ENCODE measurements around the gene PRKN. TPM values are rescaled to one million over a fixed set of nuclear protein-coding genes. Genes with fewer than 3 reads are reported as not detected.

The PRKN gene
- total RNA-seq, 1 experiment from 2014 or later = 0.34 TPM

- TF ChIP-seq CTCF (IDR thresholded peaks at IDR 0.05; ENCODE audit: insufficient read depth in 1 of 2, low read depth in 1 of 2, low read length in 1 of 2, severe bottlenecking in 1 of 2, unreplicated experiment in 1 of 2) = no peak
- intact Hi-C loops (cut with micrococcal nuclease; ENCODE audit: unreplicated experiment) = no loop called here
- H3K4me1 ChIP-seq = no peaks in the 10 kb centered on the region
- H3K4me3 ChIP-seq (ENCODE audit: low read depth, low read length) = no peak overlapping the region
- no peaks in the 10 kb centered on the region for H3K4me1 Mint-ChIP-seq (ENCODE audit: low read depth, unreplicated experiment)
- no peak overlapping the region for H3K27ac Mint-ChIP-seq (ENCODE audit: unreplicated experiment)
- no peaks in the 10 kb centered on the region for H3K36me3 ChIP-seq (ENCODE audit: control insufficient read depth, insufficient read depth, low read length)
- ChIA-PET CTCF (no interaction called here), POLR2A (no interaction called here)
- no peaks in the 10 kb centered on the region for H3K9me3 ChIP-seq
- H3K9me3 Mint-ChIP-seq (ENCODE audit: unreplicated experiment) = no peaks in the 10 kb centered on the region
- peaks cover 6% of the 10 kb centered on the region for H3K27me3 Mint-ChIP-seq (ENCODE audit: insufficient read depth, unreplicated experiment)
- no peak for DNase-seq
- no TSS peak for BruUV-seq (replicated peaks)
- H3K4me3 Mint-ChIP-seq (ENCODE audit: unreplicated experiment) = no peak overlapping the region
- no peaks in the 10 kb centered on the region for H3K27me3 ChIP-seq (replicated peaks; ENCODE audit: control insufficient read depth, insufficient read depth, low read length)
- H3K36me3 Mint-ChIP-seq (ENCODE audit: insufficient read depth, unreplicated experiment) = no peaks in the 10 kb centered on the region
These were observed 497.3 kb downstream of the PRKN start for GRCh38 chr6:162230147-162230752.

- H3K4me1 Mint-ChIP-seq (ENCODE audit: low read depth, unreplicated experiment) = no peaks in the 10 kb centered on the region
- H3K27me3 ChIP-seq (replicated peaks; ENCODE audit: control insufficient read depth, insufficient read depth, low read length) = no peaks in the 10 kb centered on the region
- CTCF ChIA-PET = interaction anchor here (0.6 kb wide), 1 partner anchor 52 kb away, joined by 7 read pairs; no protein-coding TSS in a partner anchor
- no peak overlapping the region for H3K4me3 Mint-ChIP-seq (ENCODE audit: unreplicated experiment)
- H3K36me3 Mint-ChIP-seq (ENCODE audit: insufficient read depth, unreplicated experiment) = no peaks in the 10 kb centered on the region
- no peak overlapping the region for H3K4me3 ChIP-seq (ENCODE audit: low read depth, low read length)
- H3K36me3 ChIP-seq (ENCODE audit: control insufficient read depth, insufficient read depth, low read length) = no peaks in the 10 kb centered on the region
- POLR2A ChIA-PET = no interaction called here
- intact Hi-C loops (cut with micrococcal nuclease; ENCODE audit: unreplicated experiment) = no loop called here
- DNase-seq = no peak
- no peaks in the 10 kb centered on the region for H3K9me3 ChIP-seq
- H3K27me3 Mint-ChIP-seq (ENCODE audit: insufficient read depth, unreplicated experiment) = peaks cover 6% of the 10 kb centered on the region
- no peak overlapping the region for H3K27ac Mint-ChIP-seq (ENCODE audit: unreplicated experiment)
- no TSS peak for BruUV-seq (replicated peaks)
- H3K4me1 ChIP-seq = no peaks in the 10 kb centered on the region
- no peak for TF ChIP-seq CTCF (IDR thresholded peaks at IDR 0.05; ENCODE audit: insufficient read depth in 1 of 2, low read depth in 1 of 2, low read length in 1 of 2, severe bottlenecking in 1 of 2, unreplicated experiment in 1 of 2)
- no peaks in the 10 kb centered on the region for H3K9me3 Mint-ChIP-seq (ENCODE audit: unreplicated experiment)
These were observed 498.5 kb downstream of the PRKN start for GRCh38 chr6:162229093-162229492.

- Histone ChIP-seq H3K4me3 (ENCODE audit: low read depth, low read length) (no peak overlapping the region), H3K36me3 (ENCODE audit: control insufficient read depth, insufficient read depth, low read length) (no peaks in the 10 kb centered on the region), H3K9me3 (no peaks in the 10 kb centered on the region), H3K27me3 (replicated peaks; ENCODE audit: control insufficient read depth, insufficient read depth, low read length) (no peaks in the 10 kb centered on the region), H3K4me1 (no peaks in the 10 kb centered on the region)
- TF ChIP-seq CTCF (IDR thresholded peaks at IDR 0.05; ENCODE audit: insufficient read depth in 1 of 2, low read depth in 1 of 2, low read length in 1 of 2, severe bottlenecking in 1 of 2, unreplicated experiment in 1 of 2) = no peak
- Mint-ChIP-seq H3K27me3 (ENCODE audit: insufficient read depth, unreplicated experiment) (peaks cover 6% of the 10 kb centered on the region), H3K4me3 (ENCODE audit: unreplicated experiment) (no peak overlapping the region), H3K4me1 (ENCODE audit: low read depth, unreplicated experiment) (no peaks in the 10 kb centered on the region), H3K9me3 (ENCODE audit: unreplicated experiment) (no peaks in the 10 kb centered on the region), H3K36me3 (ENCODE audit: insufficient read depth, unreplicated experiment) (no peaks in the 10 kb centered on the region), H3K27ac (ENCODE audit: unreplicated experiment) (no peak overlapping the region)
- intact Hi-C loops (cut with micrococcal nuclease; ENCODE audit: unreplicated experiment) = no loop called here
- no peak for DNase-seq
- no TSS peak for BruUV-seq (replicated peaks)
- POLR2A ChIA-PET = no interaction called here
- CTCF ChIA-PET = no interaction called here
These were observed 500.8 kb downstream of the PRKN start for GRCh38 chr6:162226803-162227202.
